NCI-H345 treated with DMSO at 0.1 percent for 48 hours (cell line): Measurements from ENCODE around the gene ATP6V1B1.

Experiments
- DNase-seq: peaks from one replicate; lab custom pipeline; 2025; ENCODE audit not compliant: unreplicated experiment; lab: John Stamatoyannopoulos, UW

Gene ATP6V1B1

DNA sequence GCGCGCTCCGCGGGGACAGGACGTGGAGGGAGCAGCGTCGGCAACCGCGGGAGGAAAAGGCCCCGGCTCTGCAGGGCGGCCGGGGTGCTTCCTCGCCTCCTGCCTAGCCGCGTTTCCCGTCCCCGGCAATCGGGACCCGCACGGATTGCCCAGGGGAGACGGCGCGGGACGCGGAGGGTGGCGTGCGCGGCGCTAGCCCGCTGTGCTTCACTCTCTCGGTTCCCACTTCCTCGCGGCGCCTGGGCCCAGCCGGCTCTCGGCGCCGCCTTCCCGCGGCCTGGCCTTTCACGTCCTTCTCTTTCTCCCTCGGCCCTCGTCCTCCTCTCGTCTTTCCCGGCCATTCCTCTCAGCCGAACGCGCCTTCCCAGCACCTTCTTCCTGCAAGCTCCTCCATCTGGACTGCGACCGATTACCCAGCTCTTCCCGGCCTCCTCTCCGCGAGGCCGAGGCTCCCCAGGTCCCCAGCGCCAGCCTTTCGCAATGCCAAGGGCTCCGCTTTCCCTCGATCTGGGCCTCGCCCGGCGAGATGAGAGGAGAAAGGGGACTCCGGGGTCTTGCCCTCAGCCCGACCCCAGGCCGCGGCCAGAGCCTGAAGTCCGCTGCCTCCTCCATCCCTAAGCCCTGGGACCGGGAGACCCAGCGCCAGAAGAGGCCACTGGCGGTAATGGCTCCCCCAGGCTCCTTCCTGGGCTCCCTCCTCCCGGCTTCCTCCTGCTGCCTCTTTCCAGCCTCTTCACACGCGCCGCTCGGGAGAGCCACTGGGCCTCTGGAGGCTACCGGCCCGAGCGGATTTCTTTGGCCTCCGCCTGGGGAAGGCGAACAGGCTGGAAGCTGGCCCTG, 34.3 kb upstream of the ATP6V1B1 start:
- peak; percentile 20 for DNase-seq

DNA sequence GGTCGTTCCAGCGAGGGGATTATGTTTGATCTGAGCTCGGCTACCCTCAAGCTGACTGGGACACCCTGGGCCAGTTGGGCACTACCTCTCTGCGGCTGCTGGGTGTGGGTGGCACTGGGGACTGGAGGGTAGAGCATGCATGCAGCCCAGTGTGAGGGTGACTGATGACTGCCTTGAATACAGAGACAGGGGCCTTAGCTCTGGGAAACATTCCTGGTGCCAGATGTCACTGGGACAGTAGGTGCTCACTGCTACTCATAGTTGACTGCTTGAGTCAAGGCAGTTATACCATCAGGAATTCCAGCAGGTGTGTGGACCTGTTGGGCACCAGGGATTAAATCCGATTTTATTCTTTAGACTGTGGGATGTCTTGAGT, 33.6 kb upstream of the ATP6V1B1 start:
- no peak for DNase-seq

DNA sequence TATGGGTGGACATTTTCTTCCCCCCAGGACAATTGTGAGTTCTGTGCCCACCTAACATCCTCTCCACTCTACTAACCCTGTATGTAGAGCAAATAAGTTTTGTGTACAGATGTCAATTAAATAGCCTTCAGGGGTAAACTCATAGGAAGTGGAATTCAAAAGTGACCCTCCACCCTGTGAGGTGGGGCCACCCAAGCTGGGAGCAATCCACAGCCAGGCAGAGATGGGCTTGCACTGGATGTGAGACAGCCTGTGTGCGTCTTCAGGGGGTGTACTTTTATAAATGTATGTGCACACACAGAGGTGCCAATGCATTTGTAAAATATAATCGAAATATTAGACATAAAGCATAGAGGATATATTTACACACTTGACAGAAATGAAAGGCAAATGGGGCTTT, 33.1 kb upstream of the ATP6V1B1 start:
- DNase-seq: no peak

DNA sequence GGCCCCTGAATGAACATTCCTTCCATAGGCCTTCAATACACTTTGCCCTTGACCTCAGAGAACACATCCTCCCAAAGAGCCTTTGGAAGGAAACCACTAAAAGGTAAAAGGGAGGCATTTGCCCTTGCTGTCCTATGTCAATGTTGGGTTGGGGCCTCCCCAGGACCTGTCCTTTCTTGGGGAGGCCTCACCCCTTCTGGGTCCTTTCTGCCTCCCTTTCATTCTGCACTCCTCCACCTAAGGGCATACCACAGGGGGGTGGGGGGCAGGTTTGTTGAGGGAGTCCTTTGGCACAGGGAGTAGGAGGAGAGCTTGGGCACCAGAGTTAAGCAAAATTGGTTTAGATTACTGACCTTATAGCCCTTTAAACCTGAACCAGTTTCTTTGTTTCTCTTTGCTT, 32.5 kb upstream of the ATP6V1B1 start:
- DNase-seq: no peak

DNA sequence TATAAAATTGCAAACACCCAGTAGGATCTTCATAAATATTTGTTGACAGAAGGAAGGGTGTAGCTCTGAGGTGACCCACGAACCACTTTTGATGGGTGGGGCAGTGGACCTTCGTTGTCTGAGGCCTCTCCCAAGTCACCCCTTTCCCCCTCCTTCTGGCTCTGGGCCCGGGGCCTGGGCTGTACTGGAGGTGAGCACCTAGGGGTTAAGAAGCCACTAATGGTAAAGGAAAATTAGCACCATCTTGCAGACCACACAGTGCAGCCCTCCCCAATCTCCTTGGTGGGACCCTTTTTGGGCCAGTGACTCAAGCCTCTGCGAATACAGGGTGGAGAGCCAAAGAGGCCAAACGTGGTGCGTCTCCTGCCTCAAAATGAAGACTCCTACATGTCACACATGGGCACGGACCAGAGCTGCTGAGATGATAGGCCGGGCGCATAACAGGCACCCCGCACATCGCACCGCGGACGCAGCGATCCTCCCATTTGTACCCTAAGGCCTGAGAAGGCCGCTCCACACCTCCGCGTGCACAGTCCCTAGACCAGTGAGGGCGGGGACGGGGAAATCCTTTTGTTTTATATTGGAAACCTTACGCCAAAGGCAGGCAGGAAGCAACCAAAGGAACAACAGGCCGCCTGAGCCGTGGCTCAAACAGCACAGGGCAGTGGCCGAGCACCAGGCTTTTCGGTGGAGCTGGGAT, 31.9 kb upstream of the ATP6V1B1 start:
- DNase-seq: no peak

DNA sequence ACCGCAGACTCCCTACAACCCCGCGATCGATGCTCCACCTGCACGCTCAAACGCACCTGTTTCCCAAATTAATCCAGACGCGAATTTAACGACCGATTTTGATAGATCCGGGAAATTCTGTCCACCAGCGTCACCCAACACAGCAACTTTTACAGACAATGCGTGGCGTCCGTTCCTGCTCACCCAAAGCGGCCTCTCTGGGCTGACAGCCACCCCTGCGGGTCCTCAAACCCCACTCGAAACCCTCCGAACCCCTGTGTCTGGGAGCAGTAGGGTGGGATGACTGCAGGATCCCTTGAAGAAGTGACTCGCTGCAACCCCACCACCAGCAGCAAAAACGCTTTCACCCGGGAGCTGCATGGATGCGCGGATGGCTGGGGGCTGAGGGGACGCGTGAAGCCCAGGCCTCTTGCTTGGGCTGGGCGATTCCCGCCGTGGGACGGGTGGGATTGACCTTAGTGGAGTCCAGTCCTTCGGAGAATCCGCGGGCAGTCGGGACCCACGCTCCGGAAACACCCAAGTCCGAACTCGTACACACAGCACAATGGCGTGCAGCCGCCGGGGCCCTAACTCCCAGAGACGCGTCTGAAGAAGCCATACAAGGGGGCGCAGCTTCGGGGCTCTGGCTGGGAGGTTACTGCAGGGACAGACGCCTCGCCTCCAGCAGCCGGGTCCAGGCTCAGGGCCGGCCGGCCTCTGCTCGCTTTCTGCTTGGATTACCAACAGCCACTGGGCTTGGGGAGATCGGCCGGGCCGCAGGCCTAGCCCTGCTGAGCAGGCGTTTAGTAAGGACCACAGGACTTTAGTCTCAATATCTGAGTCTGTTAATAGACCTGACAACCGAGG, 31.1 kb upstream of the ATP6V1B1 start:
- DNase-seq: no peak

DNA sequence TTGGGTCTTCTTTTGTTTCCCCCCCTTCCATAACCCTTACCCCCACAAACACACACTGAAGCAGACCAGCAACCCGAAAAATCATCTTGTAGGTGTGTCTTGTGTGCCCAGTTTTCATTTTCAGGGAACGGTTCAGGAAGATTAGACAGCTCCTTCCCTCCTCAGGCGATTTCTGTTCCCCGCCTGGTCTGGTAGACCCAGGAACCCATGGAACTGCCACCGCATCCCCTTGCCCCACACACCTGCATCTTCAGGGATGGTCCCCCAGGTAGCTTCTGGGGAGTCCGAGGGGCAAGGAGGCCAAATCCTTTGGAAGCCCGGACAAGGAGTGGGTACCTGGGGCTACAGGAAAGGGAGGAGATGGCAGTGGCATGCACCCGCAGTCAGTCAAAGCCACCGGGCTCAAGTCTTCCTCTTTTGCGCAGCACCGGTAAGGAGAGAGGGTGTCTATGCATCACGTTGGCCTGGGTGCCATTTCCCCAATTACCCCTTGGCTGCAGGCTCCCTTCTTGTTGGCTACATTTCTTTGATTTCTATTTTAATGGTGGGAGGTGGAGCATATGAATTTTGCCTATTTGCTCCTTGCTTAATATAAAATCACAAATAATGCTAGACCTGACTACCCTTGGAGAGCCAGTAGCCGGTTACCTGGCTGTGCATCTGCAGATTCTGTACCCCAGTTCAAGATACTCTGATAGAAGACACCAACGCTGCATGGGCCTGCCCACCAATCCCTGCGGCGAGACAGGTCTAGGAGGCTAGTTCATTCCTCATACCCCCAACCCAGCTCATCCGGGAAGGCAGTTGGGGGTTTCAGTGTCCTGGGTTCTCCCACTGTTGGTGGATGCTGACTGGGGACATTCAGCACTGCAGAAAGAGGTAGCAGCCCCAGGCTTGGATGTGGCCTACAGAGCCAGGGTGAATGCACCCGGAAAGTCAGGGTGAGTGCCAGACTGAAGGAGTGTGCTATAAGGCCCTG, 30.0 kb upstream of the ATP6V1B1 start:
- DNase-seq: no peak

DNA sequence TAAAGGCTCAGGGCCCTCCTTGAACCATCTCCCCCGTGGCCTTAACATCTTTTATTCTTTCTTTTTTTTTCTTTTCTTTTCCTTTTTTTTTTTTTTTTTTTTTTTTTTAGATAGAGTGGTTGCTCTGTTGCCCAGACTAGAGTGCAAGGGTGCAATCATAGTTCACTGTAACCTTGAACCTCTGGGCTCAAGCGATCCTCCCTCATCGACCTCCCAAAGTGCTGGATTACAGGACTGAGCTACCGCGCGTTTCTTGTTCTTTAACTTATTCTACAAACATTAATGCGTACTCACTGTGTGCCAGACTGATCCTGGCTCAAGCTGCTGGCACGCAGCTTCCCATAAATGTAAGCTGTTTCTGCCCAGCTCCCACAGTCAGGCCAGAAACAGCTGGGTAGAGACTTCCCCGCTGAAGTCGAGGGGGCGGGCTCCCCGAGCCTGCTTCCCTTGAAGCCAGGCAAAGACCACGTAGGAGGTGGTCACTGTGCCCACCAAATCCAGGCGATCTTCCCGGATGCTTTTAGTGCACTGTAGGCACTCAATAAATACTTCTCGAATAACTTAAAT, 29.2 kb upstream of the ATP6V1B1 start:
- DNase-seq: no peak

DNA sequence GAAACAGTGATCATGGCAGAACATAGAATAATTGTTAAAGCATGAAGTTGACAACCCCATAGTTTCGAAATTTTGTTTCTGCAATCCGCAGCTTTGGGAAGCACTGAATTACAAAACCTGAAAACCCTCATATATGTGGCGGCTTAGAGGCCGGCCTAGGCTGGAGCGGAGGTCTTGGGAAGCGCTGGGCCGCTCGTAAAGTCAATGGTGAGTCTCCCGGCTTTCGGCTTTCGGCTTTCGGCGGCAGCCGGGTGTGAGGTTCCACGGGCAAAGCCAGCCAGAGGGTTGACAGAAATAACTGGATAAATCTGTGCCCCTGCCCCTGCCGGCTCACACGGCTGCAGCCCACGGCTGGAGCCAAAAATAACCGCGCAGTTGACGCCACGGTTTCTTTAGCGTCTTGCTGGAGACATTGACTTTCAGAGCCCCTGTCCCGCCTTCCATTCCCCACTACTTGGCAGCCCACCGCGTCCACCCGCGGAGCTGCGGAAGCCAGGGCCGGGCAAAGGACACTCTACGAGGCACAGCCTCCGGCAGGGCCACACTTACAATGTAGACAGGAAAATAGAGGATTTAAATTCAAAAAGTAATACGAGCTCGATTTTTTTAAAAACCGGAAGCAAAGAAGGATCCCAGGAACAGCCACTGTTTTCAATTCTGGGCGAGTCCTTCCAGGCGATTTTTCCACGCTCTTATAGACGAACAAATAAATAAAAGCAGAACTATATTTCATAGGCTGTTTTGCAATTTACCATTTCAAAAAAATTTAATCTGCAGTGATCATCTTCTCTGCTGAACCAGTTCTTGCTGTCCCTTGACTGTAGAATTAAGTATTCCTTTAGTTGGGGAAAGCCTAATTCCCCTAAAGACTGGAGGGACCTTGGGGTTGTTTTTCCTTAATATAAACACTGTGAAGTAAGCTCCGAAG, 28.3 kb upstream of the ATP6V1B1 start:
- no peak for DNase-seq

DNA sequence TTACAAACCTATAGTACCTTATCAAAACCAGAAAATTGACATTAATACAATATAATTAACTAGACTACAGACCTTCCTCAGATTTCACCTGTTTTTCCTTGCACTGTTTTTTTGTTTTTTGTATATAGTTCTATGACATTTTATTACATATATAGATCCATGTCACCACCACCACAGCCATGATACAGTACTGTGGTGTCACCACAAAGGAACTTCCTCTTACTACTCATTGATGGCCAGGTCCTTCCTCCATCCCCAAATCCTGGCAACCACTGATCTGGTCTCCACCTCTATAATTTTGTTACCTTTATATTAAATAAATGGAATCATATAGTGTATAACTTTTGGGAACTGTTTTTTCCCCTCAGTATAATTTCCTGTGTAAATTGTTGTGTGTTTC, 19.4 kb upstream of the ATP6V1B1 start:
- no peak for DNase-seq

DNA sequence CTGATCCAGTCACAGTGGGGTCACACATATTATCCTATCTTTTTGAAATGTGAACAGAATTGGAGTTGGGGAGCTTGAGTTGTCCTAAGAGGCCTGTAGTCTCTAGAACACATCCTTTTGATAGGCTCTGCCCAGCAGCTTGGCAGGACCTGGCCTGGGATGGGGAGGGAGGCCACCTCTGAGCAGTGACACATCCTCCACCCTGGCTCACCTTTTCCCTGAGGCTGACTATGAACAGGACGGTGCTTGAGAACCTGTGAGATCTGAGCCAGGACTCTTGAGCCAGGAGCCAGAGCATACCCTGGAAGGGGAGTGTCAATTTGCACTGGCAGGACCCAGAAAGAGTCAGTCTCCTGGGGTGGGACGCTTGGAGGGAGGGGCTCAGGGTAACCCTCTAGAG, 17.7 kb upstream of the ATP6V1B1 start:
- DNase-seq: no peak

DNA sequence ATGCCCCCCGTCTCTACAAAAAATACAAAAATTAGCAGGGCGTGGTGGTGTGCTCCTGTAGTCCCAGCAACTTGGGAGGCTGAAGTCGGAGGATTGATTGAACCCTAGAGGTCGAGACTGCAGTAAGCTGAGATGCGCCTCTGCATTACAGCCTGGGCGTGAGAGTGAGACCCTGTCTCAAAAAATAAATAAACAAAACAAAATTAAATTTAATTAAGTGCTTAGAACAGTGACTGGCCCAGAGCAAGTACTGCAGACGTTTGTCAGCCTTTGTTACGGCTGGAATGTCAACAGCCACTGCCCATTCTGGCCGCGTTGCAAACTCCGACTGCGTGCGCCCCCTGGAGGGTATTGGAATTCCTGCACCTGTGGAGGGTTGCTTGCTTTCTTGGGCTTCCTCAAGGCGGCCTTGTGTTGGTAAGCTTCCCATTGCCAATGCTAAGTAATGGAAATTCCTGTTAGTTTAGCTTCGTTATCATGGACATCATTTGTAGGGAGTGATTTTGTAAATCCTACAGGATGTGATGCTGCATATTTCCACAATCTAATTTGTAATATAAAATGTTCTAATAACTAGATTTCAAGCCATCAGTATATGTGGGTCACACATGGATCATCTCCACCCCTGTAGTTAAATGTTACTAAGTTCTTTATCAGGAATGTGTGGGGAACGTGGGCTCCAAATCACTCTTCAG, 15.9 kb upstream of the ATP6V1B1 start:
- peak; percentile 55 for DNase-seq

DNA sequence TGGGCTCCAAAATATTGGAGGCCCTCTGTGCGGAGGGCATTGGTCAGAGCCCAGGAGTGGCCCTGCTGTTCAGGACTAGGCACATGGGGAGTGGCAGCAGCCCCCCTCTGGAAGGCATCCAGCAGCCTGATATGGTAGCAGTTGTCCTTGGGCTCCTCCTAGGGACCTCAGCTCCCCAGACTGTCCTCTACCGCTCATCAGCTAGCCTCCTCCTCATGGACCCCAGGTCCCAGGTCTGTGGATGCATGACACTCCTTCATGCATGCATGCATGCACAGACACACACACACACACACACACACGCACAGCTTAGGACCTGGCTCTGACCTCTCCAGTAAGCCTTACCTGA, 15.4 kb upstream of the ATP6V1B1 start:
- DNase-seq: no peak

DNA sequence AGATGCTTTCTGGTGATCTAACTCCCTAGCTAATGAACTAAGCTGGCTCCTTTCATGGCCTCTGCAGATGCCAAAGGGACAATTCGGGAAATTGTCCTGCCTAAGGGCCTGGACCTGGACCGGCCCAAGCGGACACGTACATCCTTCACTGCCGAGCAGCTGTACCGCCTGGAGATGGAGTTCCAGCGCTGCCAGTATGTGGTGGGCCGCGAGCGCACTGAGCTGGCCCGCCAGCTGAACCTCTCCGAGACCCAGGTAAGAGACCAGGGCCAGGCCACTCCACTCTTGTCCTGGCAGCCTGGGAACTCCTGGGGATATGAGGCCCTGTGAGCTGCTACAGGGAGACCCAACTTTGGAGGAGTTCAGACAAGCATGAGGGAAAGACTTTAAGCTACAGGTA, 14.7 kb upstream of the ATP6V1B1 start:
- no peak for DNase-seq

DNA sequence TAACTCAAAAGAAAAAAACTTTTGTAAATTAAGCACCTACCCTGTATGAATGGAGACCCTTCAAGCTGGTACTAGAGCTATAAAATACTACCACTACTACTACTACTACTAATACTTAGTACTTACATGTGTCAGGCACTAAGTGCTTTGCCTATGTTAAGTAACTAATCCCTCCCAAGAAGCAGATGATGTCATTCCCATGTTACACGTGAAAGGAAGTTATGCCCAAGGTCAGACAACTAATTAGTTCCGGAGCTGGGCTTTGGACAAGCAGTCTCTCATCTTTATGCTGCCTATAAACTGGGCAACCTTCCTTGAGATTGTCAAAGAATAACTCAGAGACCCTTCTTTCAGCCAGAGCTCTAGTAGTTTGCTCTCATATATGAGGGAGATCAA, 13.9 kb upstream of the ATP6V1B1 start:
- DNase-seq: no peak

DNA sequence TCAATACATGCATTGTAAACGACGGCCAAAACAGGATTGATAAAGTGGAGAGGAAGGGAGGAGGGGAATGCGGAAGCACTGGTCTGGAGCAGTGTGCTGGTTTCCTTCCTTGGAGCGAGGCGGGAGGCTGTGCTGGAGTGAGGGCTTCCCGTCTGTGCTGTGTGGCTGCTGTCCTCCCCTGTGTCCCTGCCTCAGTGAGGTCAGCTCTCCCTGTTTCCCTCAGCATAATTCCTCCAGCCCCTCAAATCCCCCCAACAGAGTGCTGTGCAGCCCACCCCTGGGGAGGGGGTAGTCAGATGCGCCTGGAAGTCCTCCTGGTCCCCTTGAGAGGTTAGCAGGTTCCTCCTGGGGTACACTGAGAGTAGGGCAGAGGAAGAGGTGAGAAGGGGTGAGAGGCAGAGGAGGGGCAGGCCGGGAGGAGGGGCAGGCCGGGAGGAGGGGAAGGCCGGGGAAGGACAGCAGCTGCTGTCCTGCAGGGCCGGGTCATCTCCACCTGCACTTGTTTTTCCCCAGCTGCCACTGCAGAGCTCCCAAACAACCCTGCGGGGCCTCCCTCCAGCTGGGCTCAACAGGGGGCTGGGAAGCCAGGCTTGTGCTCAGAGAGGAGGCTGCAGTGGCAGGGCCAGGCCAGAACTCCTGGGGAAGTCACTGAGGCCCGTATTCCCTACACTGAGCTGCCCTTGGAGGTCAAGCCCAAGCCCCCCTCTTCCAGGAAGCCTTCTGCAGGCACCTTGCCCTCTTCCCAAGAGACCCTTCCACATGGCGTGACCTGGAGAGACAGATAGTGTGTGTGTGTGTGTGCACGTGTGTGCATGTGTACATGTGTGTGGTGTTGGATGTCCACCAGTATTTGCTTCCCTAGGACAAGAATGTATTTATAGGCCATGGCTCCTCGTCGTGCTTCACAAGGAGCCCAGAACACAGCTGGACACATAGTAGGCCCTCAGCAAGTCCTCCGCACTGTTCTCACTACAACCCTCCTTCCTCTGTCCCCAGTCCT, 13.2 kb upstream of the ATP6V1B1 start:
- peak; percentile 14 for DNase-seq

DNA sequence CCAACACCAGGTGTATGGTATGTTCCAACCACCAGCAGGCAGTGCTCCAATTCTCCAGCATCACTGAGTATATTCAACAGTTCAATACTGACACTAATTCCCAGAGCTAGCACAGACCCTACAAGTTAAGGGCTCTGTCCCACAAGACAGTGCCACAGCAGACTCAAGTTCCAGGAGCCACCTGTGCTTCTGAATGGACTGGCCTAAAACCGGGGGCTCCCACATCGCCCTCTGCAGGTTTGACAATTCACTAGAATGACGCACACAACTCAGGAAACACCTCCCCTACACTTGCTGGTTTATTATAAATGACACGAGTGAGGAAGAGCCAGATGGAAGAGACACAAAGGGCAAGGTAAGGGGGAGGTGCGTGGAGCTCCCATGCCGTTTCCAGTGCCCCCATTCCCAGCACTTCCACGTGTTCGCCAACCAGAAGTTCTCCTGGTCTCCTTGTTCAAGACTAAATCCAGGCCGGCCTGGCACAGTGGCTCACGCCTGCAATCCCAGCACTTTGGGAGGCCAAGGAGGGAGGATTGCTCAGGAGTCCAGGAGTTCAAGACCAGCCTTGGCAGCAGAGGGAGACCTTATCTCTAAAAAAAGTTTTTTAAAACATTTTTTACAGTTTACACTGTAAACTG, 12.2 kb upstream of the ATP6V1B1 start:
- DNase-seq: no peak
